ENCODE results near the gene THBS4. TPM values are rescaled to one million over a fixed set of nuclear protein-coding genes. Genes with fewer than 3 reads are reported as not detected.

The THBS4 gene
- total and polyA plus RNA-seq, 9 of the 15 experiments (the other 6 are each of a cell fraction or from before 2014, with no cell fraction given), result 0.07 to 0.08 TPM; not detected in 7

- TF ChIP-seq ESRRA (IDR thresholded peaks at IDR 0.05; ENCODE audit: borderline replicate concordance, low read depth), result no peak; the same call in 1 of the 2 replicates
- 0 out of 2 replicates have a peak, but pooled peaks have one; percentile 13 for TF ChIP-seq JUNB (CRISPR knock-in tag; conservative IDR thresholded peaks at IDR 0.05)
- TF ChIP-seq ZBTB8A (IDR thresholded peaks at IDR 0.05; ENCODE audit: partially characterized antibody), result no peak
- no peak for TF ChIP-seq CSDE1 (IDR thresholded peaks at IDR 0.05)
- no peak for TF ChIP-seq TCF15 (CRISPR knock-in tag; IDR thresholded peaks at IDR 0.05)
- no peak for TF ChIP-seq ZNF717 (CRISPR knock-in tag; IDR thresholded peaks at IDR 0.05)
- TF ChIP-seq BHLHE40 (IDR thresholded peaks at IDR 0.05; ENCODE audit: low read length), result no peak
- TF ChIP-seq ETV1 (tag; conservative IDR thresholded peaks at IDR 0.05; ENCODE audit: low read depth), result peak; percentile 82
- peak; percentile 60 for TF ChIP-seq CCNT2 (IDR thresholded peaks at IDR 0.05; ENCODE audit: borderline replicate concordance, extremely low read depth, insufficient read length, low read depth, low read length)
- no peak for TF ChIP-seq HINFP (tag; conservative IDR thresholded peaks at IDR 0.05; ENCODE audit: low read depth)
- peak in 1 of 2 experiments; percentile 97; a peak in 2 of 4 replicates for TF ChIP-seq RCOR1 (IDR thresholded peaks at IDR 0.05; ENCODE audit: borderline replicate concordance in 1 of 2, low read depth in 2 of 2, low read length in 2 of 2)
- TF ChIP-seq ZNF175 (CRISPR knock-in tag; IDR thresholded peaks at IDR 0.05; ENCODE audit: low read depth), result peak; percentile 61; the same call in 1 of the 2 replicates
- no peak for TF ChIP-seq SNRNP70 (optimal IDR thresholded peaks at IDR 0.05; ENCODE audit: low read depth, low read length)
- no peak for TF ChIP-seq ETS1 (conservative IDR thresholded peaks at IDR 0.05; ENCODE audit: control insufficient read depth, low read depth, low read length)
- TF ChIP-seq FOXP4 (CRISPR knock-in tag; IDR thresholded peaks at IDR 0.05; ENCODE audit: borderline replicate concordance), result no peak
- no peak for TF ChIP-seq TCF7L2 (IDR thresholded peaks at IDR 0.05; ENCODE audit: low read depth, low read length)
- TF ChIP-seq BRD9 (IDR thresholded peaks at IDR 0.05; ENCODE audit: low read depth, partially characterized antibody), result no peak
- TF ChIP-seq CTBP1 (IDR thresholded peaks at IDR 0.05; ENCODE audit: borderline replicate concordance), result peak; percentile 90
- peak; percentile 76; the same call in 1 of the 2 replicates for TF ChIP-seq SMARCE1 (IDR thresholded peaks at IDR 0.05)
- TF ChIP-seq ZEB2 (IDR thresholded peaks at IDR 0.05), result 0 out of 2 replicates have a peak, but pooled peaks have one; percentile 37
- peak; percentile 51; the same call in 1 of the 2 replicates for TF ChIP-seq TAL1 (IDR thresholded peaks at IDR 0.05)
- no peak for TF ChIP-seq ZNF224 (CRISPR knock-in tag; IDR thresholded peaks at IDR 0.05)
- no peak for TF ChIP-seq MCM5 (IDR thresholded peaks at IDR 0.05; ENCODE audit: low read depth)
- no peak for TF ChIP-seq SUPT5H (IDR thresholded peaks at IDR 0.05)
These were observed 41.2 kb downstream of the THBS4 start (continued) for GRCh38 chr5:80076131-80077050.
